Keratinocyte (primary cell): Measurements from ENCODE around the gene GMFB.

ENCODE experiments used
- CTCF ChIP-seq, 3 experiments: IDR thresholded peaks in 1 of 3; conservative IDR thresholded peaks in 1 of 3; optimal IDR thresholded peaks in 1 of 3; 2 replicates in 2 of 3; 3 replicates in 1 of 3; pipeline versions ENCODE3 to v1.5.1; 2011; ENCODE audit warnings: low read length in 3 of 3, mild to moderate bottlenecking in 3 of 3, moderate library complexity in 2 of 3, control low read depth in 1 of 3, inconsistent platforms in 1 of 3; ENCODE audit not compliant: insufficient read depth in 2 of 3; ENCODE audit errors: extremely low read depth in 1 of 3
- EZH2 ChIP-seq: IDR thresholded peaks from one replicate; pipeline ENCODE4 v1.6.1; 2012; ENCODE audit warnings: inconsistent platforms, mild to moderate bottlenecking, low read length, moderate library complexity

GRCh38 chr14:54493293-54493692 is 4.5 kb upstream of the GMFB start:
- TF ChIP-seq CTCF (optimal IDR thresholded peaks at IDR 0.05 in 1 of 3, IDR thresholded peaks at IDR 0.05 in 1 of 3, conservative IDR thresholded peaks at IDR 0.05 in 1 of 3; ENCODE audit: extremely low read depth in 1 of 3, insufficient read depth in 2 of 3, low read length in 3 of 3), result peak in 1 of 3 experiments; percentile 16
- TF ChIP-seq EZH2, result no peak
